ENCODE data around the gene SWT1. TPM values are rescaled to one million over a fixed set of nuclear protein-coding genes. Genes with fewer than 3 reads are reported as not detected.

The SWT1 gene
- total RNA-seq, 1 donor from 2014 or later, result 2.4 TPM

DNA sequence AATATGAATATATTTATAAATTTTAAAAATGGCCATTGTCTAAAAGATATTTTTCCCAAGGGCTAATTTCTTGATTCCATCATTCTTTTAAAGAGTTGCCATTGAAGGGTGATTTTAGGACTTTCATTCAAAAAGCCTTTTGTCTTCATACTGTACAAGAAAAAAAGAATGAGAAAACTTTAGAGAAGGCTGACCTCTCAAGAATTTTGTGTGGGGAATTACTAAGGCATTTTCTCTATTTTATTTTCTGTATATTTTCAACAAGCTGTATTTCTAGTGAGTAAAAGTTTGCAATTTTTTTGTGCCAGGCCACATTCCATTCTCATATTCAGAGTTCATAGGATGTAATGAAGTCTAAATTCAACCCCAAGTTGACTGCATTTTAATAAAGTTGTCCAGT lies 110.7 kb downstream of the SWT1 start:
- TF ChIP-seq, protein P1, sequence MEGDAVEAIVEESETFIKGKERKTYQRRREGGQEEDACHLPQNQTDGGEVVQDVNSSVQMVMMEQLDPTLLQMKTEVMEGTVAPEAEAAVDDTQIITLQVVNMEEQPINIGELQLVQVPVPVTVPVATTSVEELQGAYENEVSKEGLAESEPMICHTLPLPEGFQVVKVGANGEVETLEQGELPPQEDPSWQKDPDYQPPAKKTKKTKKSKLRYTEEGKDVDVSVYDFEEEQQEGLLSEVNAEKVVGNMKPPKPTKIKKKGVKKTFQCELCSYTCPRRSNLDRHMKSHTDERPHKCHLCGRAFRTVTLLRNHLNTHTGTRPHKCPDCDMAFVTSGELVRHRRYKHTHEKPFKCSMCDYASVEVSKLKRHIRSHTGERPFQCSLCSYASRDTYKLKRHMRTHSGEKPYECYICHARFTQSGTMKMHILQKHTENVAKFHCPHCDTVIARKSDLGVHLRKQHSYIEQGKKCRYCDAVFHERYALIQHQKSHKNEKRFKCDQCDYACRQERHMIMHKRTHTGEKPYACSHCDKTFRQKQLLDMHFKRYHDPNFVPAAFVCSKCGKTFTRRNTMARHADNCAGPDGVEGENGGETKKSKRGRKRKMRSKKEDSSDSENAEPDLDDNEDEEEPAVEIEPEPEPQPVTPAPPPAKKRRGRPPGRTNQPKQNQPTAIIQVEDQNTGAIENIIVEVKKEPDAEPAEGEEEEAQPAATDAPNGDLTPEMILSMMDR (conservative IDR thresholded peaks at IDR 0.05; ENCODE audit: low read depth, low read length), result no peak
- DNase-seq (ENCODE audit: low read depth), result no peak
- no peak overlapping the region for H3K4me3 ChIP-seq (ENCODE audit: low read depth, low read length)

DNA sequence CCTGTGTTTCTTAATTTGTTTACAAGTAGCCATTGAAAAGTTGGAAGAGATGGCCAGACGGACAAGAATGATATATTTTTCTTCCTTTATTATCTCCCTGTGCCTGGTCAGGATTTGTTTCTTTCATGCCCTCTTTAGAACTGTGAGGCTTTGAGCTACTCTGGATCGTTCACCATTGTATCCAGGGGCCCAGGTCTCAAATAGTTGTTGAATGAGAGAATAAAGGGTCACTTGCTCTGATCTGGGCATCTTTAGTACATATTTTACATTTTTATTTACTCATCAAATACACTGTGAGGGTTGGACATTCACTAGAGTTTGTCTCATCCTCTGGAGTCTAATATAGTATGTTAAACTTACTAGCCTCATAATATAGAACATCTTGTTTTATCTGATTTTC lies 111.4 kb downstream of the SWT1 start:
- H3K4me3 ChIP-seq (ENCODE audit: low read depth, low read length), result no peak overlapping the region
- TF ChIP-seq, protein P1 (conservative IDR thresholded peaks at IDR 0.05; ENCODE audit: low read depth, low read length), result no peak
- DNase-seq (ENCODE audit: low read depth), result no peak

DNA sequence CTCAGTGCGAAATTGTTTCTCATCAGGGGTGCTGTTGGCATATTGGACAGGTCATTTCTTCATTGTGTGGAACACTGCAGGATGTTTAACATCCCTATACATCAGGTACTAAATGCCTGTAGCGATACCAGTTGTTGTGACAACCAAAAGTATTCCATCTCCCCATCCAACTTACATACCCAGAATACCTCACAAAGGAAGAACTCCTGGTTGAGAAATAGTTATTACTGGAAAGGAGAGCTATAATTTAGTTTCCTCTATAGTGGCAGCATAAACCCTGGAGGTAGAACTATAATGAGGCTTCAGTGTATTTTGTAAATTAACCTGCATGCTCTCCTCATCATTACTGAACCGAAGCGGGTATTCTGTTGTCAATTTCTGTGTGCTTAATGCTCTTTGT lies 115.0 kb downstream of the SWT1 start:
- no peak overlapping the region for H3K4me3 ChIP-seq (ENCODE audit: low read depth, low read length)
- DNase-seq (ENCODE audit: low read depth), result no peak
- TF ChIP-seq, protein P1 (conservative IDR thresholded peaks at IDR 0.05; ENCODE audit: low read depth, low read length), result no peak

DNA sequence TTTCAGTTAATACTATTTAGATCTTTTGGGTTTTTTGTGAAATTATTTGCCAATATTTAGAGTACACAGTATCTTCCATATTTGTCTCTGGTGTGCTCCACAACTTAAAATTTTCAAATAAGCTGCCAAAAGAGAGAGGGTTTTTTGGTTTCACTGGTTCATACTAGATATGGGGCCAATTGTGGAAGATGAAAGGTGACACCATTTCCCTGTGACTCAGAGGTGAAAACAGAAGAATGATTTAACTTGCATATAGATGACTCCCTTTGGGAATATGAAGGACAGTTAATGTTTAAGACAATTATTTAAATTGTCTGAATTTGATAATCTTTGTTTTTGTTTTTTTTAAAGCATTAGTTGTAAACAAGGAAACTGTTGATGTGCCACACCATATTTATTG lies 122.6 kb downstream of the SWT1 start:
- no peak for DNase-seq (ENCODE audit: low read depth)

DNA sequence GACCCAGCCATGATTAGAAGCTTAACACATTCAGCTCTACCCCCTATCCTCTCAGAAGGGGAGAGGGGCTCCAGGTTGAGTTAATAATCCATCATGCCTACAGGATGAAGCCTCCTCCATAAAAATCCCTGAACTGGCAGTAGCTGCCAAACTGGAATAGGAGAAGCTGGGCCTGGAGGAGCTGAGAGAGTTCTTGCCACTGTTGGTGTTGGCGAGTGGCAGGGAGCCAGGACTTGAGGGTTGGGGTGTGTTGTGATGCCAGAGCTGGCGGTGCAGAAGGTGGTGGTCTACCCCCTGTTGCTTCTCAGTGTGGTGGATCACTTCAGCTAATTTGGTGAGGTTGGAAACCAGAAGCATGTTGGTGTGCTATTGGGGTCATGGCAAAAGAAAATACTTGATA lies 123.6 kb downstream of the SWT1 start:
- H3K4me3 ChIP-seq (ENCODE audit: low read depth, low read length), result no peak overlapping the region
- TF ChIP-seq, protein P1 (conservative IDR thresholded peaks at IDR 0.05; ENCODE audit: low read depth, low read length), result no peak
- DNase-seq (ENCODE audit: low read depth), result no peak

More for the DNA sequence above, 122.6 kb downstream of the SWT1 start:
- TF ChIP-seq, protein P1 (conservative IDR thresholded peaks at IDR 0.05; ENCODE audit: low read depth, low read length), result no peak
- no peak overlapping the region for H3K4me3 ChIP-seq (ENCODE audit: low read depth, low read length)

DNA sequence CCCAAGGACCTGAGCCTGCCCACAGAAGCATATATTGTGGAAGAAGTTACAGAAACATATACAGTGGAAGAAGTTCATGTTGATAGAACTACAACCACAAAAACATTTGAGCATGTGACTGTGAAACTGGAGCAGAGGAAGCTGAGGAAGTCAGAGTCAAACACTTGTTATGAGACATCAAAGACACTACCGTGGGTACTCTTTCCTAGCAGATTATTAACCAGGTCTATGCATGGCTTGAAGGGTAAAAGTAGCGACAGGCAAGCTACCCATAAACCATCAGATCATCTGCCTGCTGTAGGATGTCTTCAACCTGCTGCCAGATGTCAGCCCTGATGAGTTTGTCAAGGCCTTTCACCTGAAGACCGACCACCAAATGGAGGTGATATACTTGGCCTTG lies 124.3 kb downstream of the SWT1 start:
- no peak for DNase-seq (ENCODE audit: low read depth)
- TF ChIP-seq, protein P1 (conservative IDR thresholded peaks at IDR 0.05; ENCODE audit: low read depth, low read length), result no peak
- H3K4me3 ChIP-seq (ENCODE audit: low read depth, low read length), result no peak overlapping the region

DNA sequence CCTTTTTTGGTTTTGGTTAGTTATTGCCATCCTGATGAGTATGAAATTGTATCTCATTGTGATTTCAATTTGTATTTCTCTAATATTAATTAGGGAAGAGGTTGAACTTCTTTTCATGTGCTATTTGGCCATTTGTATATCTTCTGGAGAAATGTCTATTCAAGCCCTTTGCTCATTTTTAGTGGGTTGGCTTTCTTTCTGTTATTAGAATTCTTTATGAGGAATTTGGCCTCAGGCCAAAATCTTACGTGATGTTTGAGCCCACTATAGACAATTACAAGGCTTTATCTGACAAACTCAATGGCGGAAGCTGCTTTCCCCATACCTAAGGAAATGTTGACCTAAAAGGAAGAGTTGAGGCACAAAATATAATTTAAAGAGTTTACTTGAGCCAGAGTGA lies 127.1 kb downstream of the SWT1 start:
- no peak overlapping the region for H3K4me3 ChIP-seq (ENCODE audit: low read depth, low read length)
- TF ChIP-seq, protein P1 (conservative IDR thresholded peaks at IDR 0.05; ENCODE audit: low read depth, low read length), result no peak
- DNase-seq (ENCODE audit: low read depth), result no peak

All from epithelial cell of proximal tubule (primary cell).